Fibroblast of mammary gland (primary cell): ENCODE results near the gene LIME1.

Experiments
- DNase-seq: peaks from one replicate; pipeline ENCODE4 v3.0.0-alpha.2; 2010; ENCODE audit warnings: low read depth
- H3K4me3 ChIP-seq: 2 replicates; pipeline ENCODE4 v1.5.1; 2011; ENCODE audit warnings: low read depth, mild to moderate bottlenecking, low read length, moderate library complexity; ENCODE audit not compliant: control insufficient read depth
- TF ChIP-seq, protein P1 (sequence below): conservative IDR thresholded peaks from 2 replicates; pipeline ENCODE4 v1.5.1; 2011; ENCODE audit warnings: low read depth, low read length, inconsistent platforms; ENCODE audit not compliant: control insufficient read depth, insufficient read depth

LIME1 gene

DNA sequence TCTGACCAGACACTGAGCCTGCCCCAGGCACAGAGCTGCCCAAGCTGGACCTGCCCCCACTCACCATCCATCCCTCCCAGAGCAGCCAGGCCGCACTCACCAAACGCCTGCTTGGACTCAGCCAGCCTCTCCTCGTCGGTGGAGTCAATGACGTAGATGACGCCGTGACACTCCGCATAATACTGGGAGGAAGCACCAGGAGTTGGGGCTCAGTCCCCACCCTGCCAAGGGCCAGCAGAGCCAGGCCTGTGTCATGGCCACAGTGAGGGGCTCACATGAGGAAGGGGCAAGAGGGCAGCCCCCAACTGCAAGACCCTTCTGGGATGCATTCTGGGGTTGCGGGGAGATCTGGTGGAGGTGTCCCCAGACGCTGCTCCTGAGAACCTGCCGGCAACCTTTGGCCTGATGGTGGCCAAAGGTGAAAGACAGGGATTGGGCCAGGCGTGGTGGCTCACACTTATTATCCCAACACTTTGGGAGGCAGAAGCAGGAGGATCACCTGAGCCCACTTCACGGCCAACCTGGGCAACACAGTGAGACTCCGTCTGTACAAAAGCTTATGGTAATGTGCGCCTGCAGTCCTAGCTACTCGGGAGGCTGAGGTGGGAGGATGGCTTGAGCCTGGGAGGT is 34.3 kb upstream of the LIME1 start:
- no peak overlapping the region for H3K4me3 ChIP-seq
- TF ChIP-seq, protein P1, sequence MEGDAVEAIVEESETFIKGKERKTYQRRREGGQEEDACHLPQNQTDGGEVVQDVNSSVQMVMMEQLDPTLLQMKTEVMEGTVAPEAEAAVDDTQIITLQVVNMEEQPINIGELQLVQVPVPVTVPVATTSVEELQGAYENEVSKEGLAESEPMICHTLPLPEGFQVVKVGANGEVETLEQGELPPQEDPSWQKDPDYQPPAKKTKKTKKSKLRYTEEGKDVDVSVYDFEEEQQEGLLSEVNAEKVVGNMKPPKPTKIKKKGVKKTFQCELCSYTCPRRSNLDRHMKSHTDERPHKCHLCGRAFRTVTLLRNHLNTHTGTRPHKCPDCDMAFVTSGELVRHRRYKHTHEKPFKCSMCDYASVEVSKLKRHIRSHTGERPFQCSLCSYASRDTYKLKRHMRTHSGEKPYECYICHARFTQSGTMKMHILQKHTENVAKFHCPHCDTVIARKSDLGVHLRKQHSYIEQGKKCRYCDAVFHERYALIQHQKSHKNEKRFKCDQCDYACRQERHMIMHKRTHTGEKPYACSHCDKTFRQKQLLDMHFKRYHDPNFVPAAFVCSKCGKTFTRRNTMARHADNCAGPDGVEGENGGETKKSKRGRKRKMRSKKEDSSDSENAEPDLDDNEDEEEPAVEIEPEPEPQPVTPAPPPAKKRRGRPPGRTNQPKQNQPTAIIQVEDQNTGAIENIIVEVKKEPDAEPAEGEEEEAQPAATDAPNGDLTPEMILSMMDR = no peak
- DNase-seq = no peak

DNA sequence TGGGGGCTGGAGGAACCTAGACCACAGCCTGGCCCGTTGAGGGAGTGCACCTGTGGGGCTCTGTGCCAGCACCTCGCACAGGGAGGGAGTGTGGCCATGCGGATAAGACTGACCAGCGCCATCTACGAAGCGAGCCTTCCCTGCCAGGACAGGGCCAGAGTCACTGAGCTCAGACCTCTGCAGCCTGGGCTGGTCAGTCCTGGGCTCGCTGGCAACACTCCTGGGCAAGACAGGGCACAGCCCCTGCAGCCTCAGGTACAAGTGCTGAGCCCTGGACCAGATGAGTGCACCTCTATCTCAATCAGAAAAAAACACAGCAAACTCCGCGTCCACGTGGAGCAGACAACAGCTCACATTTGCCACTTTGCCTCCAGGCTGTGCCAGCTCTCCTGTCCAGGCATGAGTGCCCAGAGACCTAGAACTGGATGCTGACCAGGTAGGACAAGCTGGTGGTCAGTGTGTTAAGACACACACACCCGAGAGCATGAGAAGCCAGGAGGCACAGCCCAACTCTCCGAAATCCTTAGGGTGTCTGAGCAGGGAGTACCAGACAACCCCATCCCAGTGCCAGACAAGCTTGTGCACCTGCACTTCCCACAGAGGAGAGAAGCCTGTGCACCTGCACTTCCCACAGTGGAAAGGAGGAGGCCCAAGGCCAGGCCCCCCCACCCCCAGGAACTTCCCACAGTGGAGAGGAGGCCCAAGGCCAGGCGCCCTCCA is 33.6 kb upstream of the LIME1 start:
- TF ChIP-seq, protein P1 = no peak
- no peak overlapping the region for H3K4me3 ChIP-seq

DNA sequence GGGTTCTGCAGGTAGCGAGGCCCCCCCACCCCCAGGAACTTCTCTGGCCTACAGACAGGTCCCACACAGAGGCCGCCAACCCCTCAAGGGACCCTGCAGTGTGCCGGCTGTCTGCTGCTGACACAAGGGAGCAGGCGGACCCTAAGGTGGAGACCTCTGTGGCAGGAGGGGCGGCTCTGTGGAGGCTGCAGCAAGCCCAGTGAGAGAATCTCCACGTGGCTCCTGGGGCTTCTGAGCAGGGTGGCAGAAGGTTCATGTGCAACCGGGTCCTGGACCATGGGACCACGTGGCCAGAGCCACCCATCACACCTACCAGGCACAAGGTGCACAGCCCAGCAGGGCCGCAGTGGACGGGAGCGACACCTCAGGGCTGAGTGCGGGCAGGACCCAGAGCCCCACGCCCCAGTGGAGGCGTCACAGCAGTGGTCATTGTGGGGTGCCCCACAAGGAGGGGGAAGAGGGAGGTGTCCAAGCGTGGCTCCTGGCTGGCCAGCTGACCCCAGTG is 32.9 kb upstream of the LIME1 start:
- TF ChIP-seq, protein P1 = no peak
- H3K4me3 ChIP-seq = no peak overlapping the region
- no peak for DNase-seq

More for the DNA sequence above, 33.6 kb upstream of the LIME1 start:
- DNase-seq = no peak

DNA sequence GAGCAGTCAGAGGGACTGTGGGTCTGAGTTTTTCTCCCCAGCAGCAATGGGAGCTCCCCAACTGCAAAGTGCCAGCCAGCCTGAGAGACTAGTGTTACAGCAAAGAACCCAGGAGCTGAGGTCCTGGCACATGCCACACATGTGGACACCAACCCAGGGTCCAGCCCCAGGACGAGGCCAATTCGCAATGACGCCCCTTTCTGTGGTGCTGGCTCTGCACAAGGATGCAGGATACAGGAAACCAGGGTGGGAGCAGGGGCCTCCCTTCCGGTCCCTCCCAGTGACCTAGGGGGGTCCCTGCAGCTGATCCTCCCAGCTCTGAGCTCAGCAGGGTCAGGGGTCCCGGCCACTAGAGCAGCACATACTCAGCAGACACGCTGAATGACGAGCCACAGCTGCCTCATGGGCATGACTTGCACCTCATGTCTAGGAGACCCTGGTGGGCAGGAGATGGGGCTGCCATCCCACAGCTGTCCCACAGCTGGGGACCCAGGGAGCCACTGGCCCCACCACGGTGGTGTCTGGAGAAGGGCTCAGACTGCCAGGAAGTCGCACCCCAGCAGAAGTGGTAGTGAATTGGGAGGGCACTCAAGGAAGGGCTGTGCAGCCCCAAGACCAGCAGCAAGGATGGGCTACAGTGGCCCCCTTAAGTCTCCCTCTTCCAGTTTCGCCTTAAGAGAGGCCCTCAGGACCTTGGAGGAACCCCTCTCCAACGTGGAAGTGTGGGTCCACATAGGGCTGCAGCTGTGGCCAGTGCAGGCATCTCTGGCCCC is 32.3 kb upstream of the LIME1 start:
- no peak for DNase-seq
- TF ChIP-seq, protein P1 = no peak
- H3K4me3 ChIP-seq = no peak overlapping the region

DNA sequence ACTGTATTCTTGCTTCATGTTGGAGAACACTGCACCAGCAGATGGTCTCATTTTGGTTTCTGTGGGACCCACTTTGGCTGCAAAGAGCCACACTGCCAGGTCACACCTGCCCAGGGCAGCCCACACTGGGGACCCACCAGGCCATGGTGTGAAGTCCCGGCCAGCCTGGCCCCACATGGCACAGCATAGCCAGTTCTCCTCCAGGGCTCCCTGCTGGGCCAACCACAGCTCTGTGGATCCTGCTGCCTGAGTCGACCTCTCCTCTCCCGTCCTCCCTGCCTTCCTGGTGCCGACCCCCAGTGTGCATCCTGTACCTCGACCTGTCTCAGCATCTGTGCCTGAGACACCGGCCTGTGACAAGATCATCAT is 31.7 kb upstream of the LIME1 start:
- TF ChIP-seq, protein P1 = no peak
- no peak overlapping the region for H3K4me3 ChIP-seq

DNA sequence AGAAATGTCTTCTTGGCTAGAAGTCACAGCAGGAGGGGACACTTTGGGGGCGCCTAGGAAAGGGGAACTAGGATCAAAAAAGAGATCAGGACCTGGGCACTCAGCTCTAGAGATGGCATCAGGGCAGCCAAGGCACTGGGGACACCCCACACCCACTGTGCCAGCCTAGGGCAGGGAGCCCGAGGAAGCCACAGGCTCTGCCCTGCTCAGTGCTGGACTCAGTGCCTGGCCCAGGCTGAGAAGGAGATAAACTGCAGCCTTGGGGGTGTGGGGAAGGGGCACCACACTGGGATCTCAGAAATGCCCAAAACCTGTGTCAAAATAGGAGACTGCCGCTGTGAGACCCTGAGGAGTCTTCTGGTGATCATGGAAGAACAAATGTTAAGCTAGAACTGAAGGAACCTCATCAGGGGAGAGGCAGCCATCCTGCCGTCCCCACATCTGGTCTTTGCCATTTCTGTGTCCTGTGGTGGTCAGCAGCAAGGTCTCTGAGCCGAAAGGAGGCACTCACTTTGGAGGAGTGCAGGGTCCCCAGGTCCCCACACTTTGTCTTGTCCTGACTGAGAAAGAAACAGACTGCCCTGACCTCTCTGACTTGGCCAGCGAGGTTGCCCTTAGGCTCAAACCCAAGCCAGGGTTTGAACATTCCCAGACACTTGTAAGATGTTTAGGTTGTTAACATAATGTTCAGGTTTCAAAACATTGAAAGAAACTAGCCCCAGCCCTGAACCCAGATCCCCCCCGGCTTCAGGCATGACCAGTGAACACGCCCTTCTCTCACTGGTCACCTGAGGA is 31.0 kb upstream of the LIME1 start:
- TF ChIP-seq, protein P1 = no peak
- DNase-seq = no peak
- H3K4me3 ChIP-seq = no peak overlapping the region

More for the DNA sequence above, 31.7 kb upstream of the LIME1 start:
- DNase-seq = no peak
